Glutamatergic neuron (in vitro differentiated cells): ENCODE measurements around the gene CCDC146. TPM values are rescaled to one million over a fixed set of nuclear protein-coding genes. Genes with fewer than 3 reads are reported as not detected.
"Not testable (repeated sequence)": the region's sequence is repeated elsewhere in the genome, so short reads cannot be mapped to it uniquely, and the experiment has no call there.

ENCODE experiments used
- DNase-seq: peaks from one replicate; pipeline ENCODE4 v3.0.0; 2022
- H3K27ac Mint-ChIP-seq: one replicate; pipeline ENCODE4 v1.8.0; 2020; ENCODE audit warnings: mild to moderate bottlenecking, mixed read lengths, inconsistent platforms; ENCODE audit not compliant: unreplicated experiment
- H3K27me3 Mint-ChIP-seq: one replicate; pipeline ENCODE4 v1.8.0; 2020; ENCODE audit warnings: mild to moderate bottlenecking, moderate library complexity, mixed read lengths, inconsistent platforms; ENCODE audit not compliant: unreplicated experiment
- H3K36me3 Mint-ChIP-seq: one replicate; pipeline ENCODE4 v1.8.0; 2020; ENCODE audit warnings: mild to moderate bottlenecking, mixed read lengths, inconsistent platforms; ENCODE audit not compliant: unreplicated experiment
- H3K4me1 Mint-ChIP-seq: one replicate; pipeline ENCODE4 v1.8.0; 2020; ENCODE audit warnings: mild to moderate bottlenecking, low read depth, mixed read lengths, inconsistent platforms; ENCODE audit not compliant: unreplicated experiment
- H3K4me3 Mint-ChIP-seq: one replicate; pipeline ENCODE4 v1.8.0; 2020; ENCODE audit warnings: mild to moderate bottlenecking, mixed read lengths, inconsistent platforms; ENCODE audit not compliant: unreplicated experiment
- H3K9me3 Mint-ChIP-seq: one replicate; pipeline ENCODE4 v1.8.0; 2020; ENCODE audit warnings: mild to moderate bottlenecking, moderate library complexity, mixed read lengths, inconsistent platforms; ENCODE audit not compliant: unreplicated experiment
- CTCF ChIP-seq: fragments of 200-600 bp; sonication (generic); IDR thresholded peaks from one replicate; pipeline ENCODE4 v1.5.0; 2021; ENCODE audit not compliant: partially characterized antibody, unreplicated experiment
- total RNA-seq: library from RNA; stranded (reverse); fragmentation: NEBNext Ultra II Directional; extraction: Animal tissue kit (Norgen Biotek cat#: 25700); gene quantifications from one replicate; pipeline ENCODE4 v1.2.1, GENCODE V29; 2021; ENCODE audit not compliant: unreplicated experiment

Gene CCDC146
- total RNA-seq, 1 donor from 2014 or later = 3.7 TPM

DNA sequence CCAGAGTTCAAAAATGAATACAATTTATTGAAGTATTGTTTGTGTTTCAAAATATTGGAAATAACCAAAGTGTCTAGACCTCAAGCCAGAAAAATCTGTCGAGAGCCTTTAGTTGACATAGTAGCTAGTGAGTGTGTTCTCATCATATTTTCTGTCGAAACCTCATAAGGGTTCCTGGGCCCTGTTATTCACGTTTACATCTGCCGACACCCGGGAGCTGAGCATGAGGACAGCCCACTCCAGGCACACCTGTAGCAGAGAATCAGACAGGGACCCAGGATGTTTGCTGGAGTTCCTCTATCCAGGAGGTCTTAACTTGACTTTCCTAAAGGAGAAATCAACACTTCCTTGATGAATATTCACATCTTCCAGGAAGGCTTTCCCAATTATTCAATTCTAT is 149.4 kb downstream of the CCDC146 start:
- peaks cover 5% of the 10 kb centered on the region for H3K36me3 Mint-ChIP-seq

DNA sequence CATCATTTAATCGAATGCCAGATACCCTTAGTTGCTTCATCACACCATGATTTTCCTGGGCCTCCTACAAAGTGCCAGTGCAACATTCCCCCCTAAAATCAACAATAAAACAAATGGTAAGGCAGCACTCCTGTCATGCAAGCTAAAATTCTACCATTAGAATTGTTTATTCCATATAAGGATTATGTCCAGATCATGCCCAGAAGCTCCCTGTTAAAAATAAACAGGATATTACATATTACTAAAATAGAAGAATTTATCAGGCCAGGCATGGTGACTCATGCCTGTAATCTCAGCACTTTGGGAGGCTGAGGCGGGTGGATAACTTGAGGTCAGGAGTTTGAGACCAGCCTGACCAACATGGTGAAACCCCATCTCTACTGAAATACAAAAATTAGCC is 153.2 kb downstream of the CCDC146 start:
- H3K4me1 Mint-ChIP-seq, DNase-seq, H3K27ac Mint-ChIP-seq, H3K36me3 Mint-ChIP-seq, H3K27me3 Mint-ChIP-seq, H3K9me3 Mint-ChIP-seq, H3K4me3 Mint-ChIP-seq: not testable (repeated sequence)

More for the DNA sequence above, 149.4 kb downstream of the CCDC146 start:
- Mint-ChIP-seq H3K27ac (no peak overlapping the region), H3K27me3 (peaks cover 3% of the 10 kb centered on the region), H3K4me3 (no peak overlapping the region), H3K9me3 (no peaks in the 10 kb centered on the region), H3K4me1 (no peaks in the 10 kb centered on the region)
- no peak for DNase-seq
- no peak for TF ChIP-seq CTCF

DNA sequence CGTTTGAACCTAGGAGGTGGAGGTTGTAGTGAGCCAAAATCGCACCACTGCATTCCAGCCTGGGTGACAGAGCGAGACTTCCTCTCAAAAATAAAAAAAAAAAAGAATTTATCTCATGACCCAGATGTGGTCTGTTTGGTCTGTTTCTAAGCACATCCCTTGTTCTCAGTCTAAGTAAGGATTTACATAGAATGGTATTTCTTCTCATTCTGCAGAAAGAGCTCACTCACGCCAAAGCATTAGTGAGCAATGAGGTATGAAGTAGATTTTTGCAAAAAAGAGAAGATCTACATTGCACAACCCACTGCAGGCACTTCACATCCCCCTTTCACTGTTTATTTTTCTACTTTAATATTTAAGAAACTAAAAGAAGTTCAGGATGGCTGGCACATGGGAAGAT is 153.7 kb downstream of the CCDC146 start:
- Mint-ChIP-seq H3K27me3 (peaks cover 3% of the 10 kb centered on the region), H3K4me1 (no peaks in the 10 kb centered on the region), H3K27ac (no peak overlapping the region), H3K9me3 (no peaks in the 10 kb centered on the region), H3K36me3 (no peaks in the 10 kb centered on the region), H3K4me3 (no peak overlapping the region)
- no peak for TF ChIP-seq CTCF
- no peak for DNase-seq

DNA sequence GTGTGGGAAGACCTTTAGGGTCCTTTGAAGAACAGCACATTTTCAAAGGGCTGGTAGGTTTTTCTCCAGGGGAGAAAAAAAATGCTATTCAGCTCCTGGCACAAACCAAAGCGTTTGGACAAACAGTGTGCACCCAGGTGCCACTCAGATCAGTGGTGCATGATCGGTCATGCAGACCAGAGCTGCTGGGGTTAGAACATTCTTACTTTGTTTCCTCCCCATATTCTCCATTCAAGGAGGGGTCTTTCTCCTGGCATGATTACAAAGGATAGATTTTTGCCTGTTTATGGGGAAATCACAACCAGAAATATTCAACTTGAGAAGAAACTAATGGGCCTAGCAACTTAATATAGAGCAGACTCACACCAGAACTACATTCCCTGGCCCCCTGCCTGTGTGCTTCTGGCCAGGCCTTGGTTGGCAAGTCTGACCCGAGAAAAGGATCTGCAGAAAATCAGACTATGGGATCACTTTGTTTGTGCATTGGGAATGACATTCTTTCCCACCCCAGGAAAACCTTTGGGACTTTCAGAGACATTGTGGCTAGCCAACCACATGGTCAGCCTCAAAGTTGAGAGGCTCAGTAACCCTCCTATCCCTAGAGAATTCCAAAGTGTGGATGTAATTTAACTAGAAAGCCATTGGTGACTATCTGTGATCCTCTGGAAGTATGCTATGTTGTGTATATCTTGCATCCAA is 159.5 kb downstream of the CCDC146 start:
- no peaks in the 10 kb centered on the region for H3K36me3 Mint-ChIP-seq
- no peaks in the 10 kb centered on the region for H3K9me3 Mint-ChIP-seq
- H3K4me3 Mint-ChIP-seq = no peak overlapping the region
- H3K4me1 Mint-ChIP-seq = no peaks in the 10 kb centered on the region
- no peaks in the 10 kb centered on the region for H3K27me3 Mint-ChIP-seq
- DNase-seq = no peak
- no peak overlapping the region for H3K27ac Mint-ChIP-seq
- no peak for TF ChIP-seq CTCF

DNA sequence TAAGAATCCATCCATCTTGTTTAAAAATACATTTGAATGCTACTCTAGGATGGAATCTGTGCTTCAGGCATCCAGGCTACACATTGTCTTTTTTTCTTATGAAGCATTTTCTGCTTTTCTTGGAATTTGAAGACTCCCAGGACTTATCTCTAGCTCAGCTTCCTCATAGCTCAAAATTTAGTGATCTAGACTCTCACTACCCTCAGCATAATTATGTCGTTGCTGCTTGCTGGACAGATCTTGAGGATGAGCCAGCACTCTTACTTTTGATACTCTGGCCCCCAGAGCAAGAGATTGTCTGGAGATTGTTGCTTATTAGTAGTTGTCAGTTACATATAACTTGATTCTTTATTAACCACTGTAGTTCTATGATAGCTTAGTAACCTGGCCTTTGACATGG is 160.5 kb downstream of the CCDC146 start:
- Mint-ChIP-seq H3K4me1 (no peaks in the 10 kb centered on the region), H3K4me3 (no peak overlapping the region), H3K27ac (no peak overlapping the region), H3K27me3 (peaks cover 2% of the 10 kb centered on the region), H3K9me3 (no peaks in the 10 kb centered on the region), H3K36me3 (no peaks in the 10 kb centered on the region)
- TF ChIP-seq CTCF = no peak
- no peak for DNase-seq
